ENCODE measurements around the gene CRYBG1. TPM values are rescaled to one million over a fixed set of nuclear protein-coding genes. Genes with fewer than 3 reads are reported as not detected.

The CRYBG1 gene
- total RNA-seq, 1 experiment from 2014 or later, result 19.9 TPM

- peak overlapping the region; percentile 97 for H3K27ac ChIP-seq (ENCODE audit: low read length)
These were observed 166.6 kb downstream of the CRYBG1 start for GRCh38 chr6:106527117-106527516.

DNA sequence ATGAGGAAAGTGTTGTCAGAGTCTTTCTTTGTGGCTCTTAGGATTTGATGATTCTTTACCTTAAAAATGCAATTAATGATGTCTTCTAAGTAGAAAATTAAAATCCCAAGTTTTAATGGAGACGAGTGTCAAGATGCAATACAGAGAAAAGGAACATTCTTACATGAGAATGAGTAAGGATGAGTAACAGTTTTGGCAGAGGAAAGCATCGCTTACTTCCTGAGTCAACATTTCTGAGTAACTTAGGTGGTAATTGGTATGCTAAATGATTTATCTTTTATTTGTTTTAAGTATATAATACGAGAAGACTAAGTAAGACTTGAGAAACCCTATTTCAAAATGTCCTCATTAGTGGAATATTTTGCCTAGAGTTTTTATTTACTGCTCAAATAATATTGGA lies 167.5 kb downstream of the CRYBG1 start:
- peak overlapping the region; percentile 71 for H3K4me2 ChIP-seq (ENCODE audit: low read length)
- H3K9me2 ChIP-seq (replicated peaks; ENCODE audit: low read length), result no peaks in the 10 kb centered on the region
- H3F3A ChIP-seq (ENCODE audit: low read length, unreplicated experiment), result peaks cover 8% of the 10 kb centered on the region
- POLR2A ChIA-PET (ENCODE audit: unreplicated experiment), result no interaction called here
- BruUV-seq (replicated peaks), result no TSS peak
- H3K27me3 ChIP-seq (ENCODE audit: low read length), result no peaks in the 10 kb centered on the region
- H3K9ac ChIP-seq (ENCODE audit: low read length), result peak overlapping the region; percentile 79
- intact Hi-C loops (cut with micrococcal nuclease), result no loop called here
- TF ChIP-seq, protein P1, sequence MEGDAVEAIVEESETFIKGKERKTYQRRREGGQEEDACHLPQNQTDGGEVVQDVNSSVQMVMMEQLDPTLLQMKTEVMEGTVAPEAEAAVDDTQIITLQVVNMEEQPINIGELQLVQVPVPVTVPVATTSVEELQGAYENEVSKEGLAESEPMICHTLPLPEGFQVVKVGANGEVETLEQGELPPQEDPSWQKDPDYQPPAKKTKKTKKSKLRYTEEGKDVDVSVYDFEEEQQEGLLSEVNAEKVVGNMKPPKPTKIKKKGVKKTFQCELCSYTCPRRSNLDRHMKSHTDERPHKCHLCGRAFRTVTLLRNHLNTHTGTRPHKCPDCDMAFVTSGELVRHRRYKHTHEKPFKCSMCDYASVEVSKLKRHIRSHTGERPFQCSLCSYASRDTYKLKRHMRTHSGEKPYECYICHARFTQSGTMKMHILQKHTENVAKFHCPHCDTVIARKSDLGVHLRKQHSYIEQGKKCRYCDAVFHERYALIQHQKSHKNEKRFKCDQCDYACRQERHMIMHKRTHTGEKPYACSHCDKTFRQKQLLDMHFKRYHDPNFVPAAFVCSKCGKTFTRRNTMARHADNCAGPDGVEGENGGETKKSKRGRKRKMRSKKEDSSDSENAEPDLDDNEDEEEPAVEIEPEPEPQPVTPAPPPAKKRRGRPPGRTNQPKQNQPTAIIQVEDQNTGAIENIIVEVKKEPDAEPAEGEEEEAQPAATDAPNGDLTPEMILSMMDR (conservative IDR thresholded peaks at IDR 0.05; ENCODE audit: low read depth, low read length), result no peak
- TF ChIP-seq EZH2 (IDR thresholded peaks at IDR 0.05; ENCODE audit: low read length, unreplicated experiment), result no peak
- TF ChIP-seq EZH2phosphoT487 (IDR thresholded peaks at IDR 0.05; ENCODE audit: borderline replicate concordance, low read length), result no peak
- H3K79me2 ChIP-seq (ENCODE audit: low read length), result peaks cover 37% of the 10 kb centered on the region
- H3K36me3 ChIP-seq (ENCODE audit: low read depth, low read length), result peaks cover 18% of the 10 kb centered on the region
- no peak overlapping the region for H2AFZ ChIP-seq (ENCODE audit: low read length)
- peaks cover 48% of the 10 kb centered on the region for H3K4me1 ChIP-seq (ENCODE audit: insufficient read depth, low read length)
- CTCF ChIA-PET, result interaction anchor here (0.5 kb wide), 1 partner anchor 18 kb away, joined by 5 read pairs; no protein-coding TSS in a partner anchor
- ATAC-seq (peak; percentile 76), DNase-seq (peak; percentile 88)
- H4K20me1 ChIP-seq (ENCODE audit: low read length), result no peaks in the 10 kb centered on the region
- peak overlapping the region; percentile 59 for H3K4me3 ChIP-seq (ENCODE audit: low read length)
- no peaks in the 10 kb centered on the region for H3K9me3 ChIP-seq (ENCODE audit: low read length)
- peak overlapping the region; percentile 97 for H3K27ac ChIP-seq (ENCODE audit: low read length)

More at GRCh38 chr6:106527117-106527516, 166.6 kb downstream of the CRYBG1 start:
- H3F3A ChIP-seq (ENCODE audit: low read length, unreplicated experiment), result peaks cover 8% of the 10 kb centered on the region
- H3K4me3 ChIP-seq (ENCODE audit: low read length), result peak overlapping the region; percentile 59
- no peaks in the 10 kb centered on the region for H3K9me3 ChIP-seq (ENCODE audit: low read length)
- H3K9me2 ChIP-seq (replicated peaks; ENCODE audit: low read length), result no peaks in the 10 kb centered on the region
- peaks cover 46% of the 10 kb centered on the region for H3K79me2 ChIP-seq (ENCODE audit: low read length)
- peak overlapping the region; percentile 79 for H3K9ac ChIP-seq (ENCODE audit: low read length)
- ChIA-PET POLR2A (ENCODE audit: unreplicated experiment) (no interaction called here), CTCF (no interaction called here)
- ATAC-seq (peak; percentile 6; the same call in 1 of the 2 replicates), DNase-seq (peak; percentile 41)
- TF ChIP-seq EZH2 (IDR thresholded peaks at IDR 0.05; ENCODE audit: low read length, unreplicated experiment) (no peak), EZH2phosphoT487 (IDR thresholded peaks at IDR 0.05; ENCODE audit: borderline replicate concordance, low read length) (no peak)
- TF ChIP-seq, protein P1 (conservative IDR thresholded peaks at IDR 0.05; ENCODE audit: low read depth, low read length), result no peak
- H2AFZ ChIP-seq (ENCODE audit: low read length), result no peak overlapping the region
- no peaks in the 10 kb centered on the region for H3K27me3 ChIP-seq (ENCODE audit: low read length)
- H4K20me1 ChIP-seq (ENCODE audit: low read length), result no peaks in the 10 kb centered on the region
- no TSS peak for BruUV-seq (replicated peaks)
- peak overlapping the region; percentile 71 for H3K4me2 ChIP-seq (ENCODE audit: low read length)
- H3K36me3 ChIP-seq (ENCODE audit: low read depth, low read length), result peaks cover 18% of the 10 kb centered on the region
- intact Hi-C loops (cut with micrococcal nuclease), result no loop called here
- peaks cover 48% of the 10 kb centered on the region for H3K4me1 ChIP-seq (ENCODE audit: insufficient read depth, low read length)

- peaks cover 48% of the 10 kb centered on the region for H3K4me1 ChIP-seq (ENCODE audit: insufficient read depth, low read length)
- no peak overlapping the region for H2AFZ ChIP-seq (ENCODE audit: low read length)
- DNase-seq, result no peak
- H3F3A ChIP-seq (ENCODE audit: low read length, unreplicated experiment), result peaks cover 8% of the 10 kb centered on the region
- H3K79me2 ChIP-seq (ENCODE audit: low read length), result peaks cover 31% of the 10 kb centered on the region
- H3K36me3 ChIP-seq (ENCODE audit: low read depth, low read length), result peaks cover 18% of the 10 kb centered on the region
- intact Hi-C loops (cut with micrococcal nuclease), result no loop called here
- peak overlapping the region; percentile 71 for H3K4me2 ChIP-seq (ENCODE audit: low read length)
- no TSS peak for BruUV-seq (replicated peaks)
- H3K4me3 ChIP-seq (ENCODE audit: low read length), result peak overlapping the region; percentile 31; the same call in 1 of the 2 replicates
- H3K9me3 ChIP-seq (ENCODE audit: low read length), result no peaks in the 10 kb centered on the region
- ChIA-PET POLR2A (ENCODE audit: unreplicated experiment) (no interaction called here), CTCF (interaction anchor here (0.5 kb wide), 1 partner anchor 19 kb away, joined by 5 read pairs; no protein-coding TSS in a partner anchor)
- TF ChIP-seq, protein P1 (conservative IDR thresholded peaks at IDR 0.05; ENCODE audit: low read depth, low read length), result no peak
- H3K27ac ChIP-seq (ENCODE audit: low read length), result peak overlapping the region; percentile 97
- H3K9ac ChIP-seq (ENCODE audit: low read length), result peak overlapping the region; percentile 68
- no peaks in the 10 kb centered on the region for H4K20me1 ChIP-seq (ENCODE audit: low read length)
- ATAC-seq, result no peak
- H3K27me3 ChIP-seq (ENCODE audit: low read length), result no peaks in the 10 kb centered on the region
- H3K9me2 ChIP-seq (replicated peaks; ENCODE audit: low read length), result no peaks in the 10 kb centered on the region
These were observed 168.0 kb downstream of the CRYBG1 start for GRCh38 chr6:106528521-106528920.

Measured in PC-3 (cell line).